H7 (cell line): ENCODE measurements around the gene PLXNC1. TPM values are rescaled to one million over a fixed set of nuclear protein-coding genes. Genes with fewer than 3 reads are reported as not detected.

ENCODE experiments used
- DNase-seq: peaks from one replicate; pipeline ENCODE4 v3.0.0; 2012
- H3K27me3 ChIP-seq: 2 replicates; pipeline ENCODE4 v1.6.0; 2011; ENCODE audit warnings: mild to moderate bottlenecking, low read length; ENCODE audit not compliant: control insufficient read depth, insufficient read depth
- H3K36me3 ChIP-seq: replicated peaks from 2 replicates; pipeline ENCODE4 v1.5.1; 2011; ENCODE audit warnings: low read length; ENCODE audit not compliant: control insufficient read depth, insufficient read depth
- H3K4me3 ChIP-seq: 2 replicates; pipeline ENCODE4 v1.5.1; 2011; ENCODE audit warnings: low read depth, mild to moderate bottlenecking, control low read depth, low read length, moderate library complexity; ENCODE audit not compliant: insufficient read depth
- total RNA-seq: library from RNA; depleted of rRNA; stranded (reverse); fragments of >200 nt; shearing (Covaris generic); gene quantifications from 2 replicates; pipeline ENCODE4 v1.2.3, GENCODE V29; 2014

The PLXNC1 gene
- total RNA-seq, 1 experiment from 2014 or later = 1.2 TPM

GRCh38 chr12:94174576-94174975, 26.2 kb downstream of the PLXNC1 start:
- Histone ChIP-seq H3K4me3 (no peak overlapping the region), H3K27me3 (peaks cover 35% of the 10 kb centered on the region), H3K36me3 (no peaks in the 10 kb centered on the region)
- DNase-seq = no peak

- no peak overlapping the region for H3K4me3 ChIP-seq
- peaks cover 22% of the 10 kb centered on the region for H3K27me3 ChIP-seq
- no peak for DNase-seq
- H3K36me3 ChIP-seq = no peaks in the 10 kb centered on the region
Observed at GRCh38 chr12:94175763-94176668, 27.6 kb downstream of the PLXNC1 start.

GRCh38 chr12:94178054-94178453, 29.7 kb downstream of the PLXNC1 start:
- Histone ChIP-seq H3K4me3 (no peak overlapping the region), H3K36me3 (no peaks in the 10 kb centered on the region), H3K27me3 (peaks cover 6% of the 10 kb centered on the region)
- DNase-seq = no peak

GRCh38 chr12:94178882-94179281, 30.5 kb downstream of the PLXNC1 start:
- no peak for DNase-seq
- H3K4me3 ChIP-seq = no peak overlapping the region
- H3K36me3 ChIP-seq = no peaks in the 10 kb centered on the region
- peaks cover 2% of the 10 kb centered on the region; the same call in 1 of the 2 replicates for H3K27me3 ChIP-seq

GRCh38 chr12:94179723-94180122, 31.3 kb downstream of the PLXNC1 start:
- H3K4me3 ChIP-seq = no peak overlapping the region
- no peak for DNase-seq
- no peaks in the 10 kb centered on the region for H3K27me3 ChIP-seq
- no peaks in the 10 kb centered on the region for H3K36me3 ChIP-seq

GRCh38 chr12:94180558-94181296, 32.4 kb downstream of the PLXNC1 start:
- DNase-seq = no peak
- no peaks in the 10 kb centered on the region for H3K27me3 ChIP-seq

GRCh38 chr12:94182986-94183707, 34.8 kb downstream of the PLXNC1 start:
- H3K36me3 ChIP-seq = no peaks in the 10 kb centered on the region
- no peak overlapping the region for H3K4me3 ChIP-seq
- peaks cover 2% of the 10 kb centered on the region for H3K27me3 ChIP-seq
- no peak for DNase-seq

More at GRCh38 chr12:94180558-94181296, 32.4 kb downstream of the PLXNC1 start:
- Histone ChIP-seq H3K36me3 (no peaks in the 10 kb centered on the region), H3K4me3 (no peak overlapping the region)

GRCh38 chr12:94183708-94184379, 35.5 kb downstream of the PLXNC1 start:
- H3K27me3 ChIP-seq = peaks cover 3% of the 10 kb centered on the region
- no peak overlapping the region for H3K4me3 ChIP-seq
- no peak for DNase-seq
- H3K36me3 ChIP-seq = no peaks in the 10 kb centered on the region

- peaks cover 3% of the 10 kb centered on the region for H3K27me3 ChIP-seq
- no peak for DNase-seq
- no peak overlapping the region for H3K4me3 ChIP-seq
- H3K36me3 ChIP-seq = no peaks in the 10 kb centered on the region
Observed at GRCh38 chr12:94184995-94185719, 36.8 kb downstream of the PLXNC1 start.

- no peak overlapping the region for H3K4me3 ChIP-seq
- H3K36me3 ChIP-seq = no peaks in the 10 kb centered on the region
- H3K27me3 ChIP-seq = peaks cover 3% of the 10 kb centered on the region
- DNase-seq = no peak
Observed at GRCh38 chr12:94185801-94186200, 37.4 kb downstream of the PLXNC1 start.

GRCh38 chr12:94186278-94187241, 38.2 kb downstream of the PLXNC1 start:
- Histone ChIP-seq H3K27me3 (peaks cover 3% of the 10 kb centered on the region), H3K36me3 (no peaks in the 10 kb centered on the region), H3K4me3 (no peak overlapping the region)
- DNase-seq = peak; percentile 84

- DNase-seq = no peak
- peaks cover 3% of the 10 kb centered on the region for H3K27me3 ChIP-seq
- H3K4me3 ChIP-seq = no peak overlapping the region
- no peaks in the 10 kb centered on the region for H3K36me3 ChIP-seq
Observed at GRCh38 chr12:94187361-94187760, 39.0 kb downstream of the PLXNC1 start.

- no peaks in the 10 kb centered on the region for H3K36me3 ChIP-seq
- H3K27me3 ChIP-seq = peaks cover 3% of the 10 kb centered on the region
- DNase-seq = no peak
- no peak overlapping the region for H3K4me3 ChIP-seq
Observed at GRCh38 chr12:94190623-94191022, 42.2 kb downstream of the PLXNC1 start.
